Fibroblast of villous mesenchyme (primary cell): Measurements from ENCODE around the gene SHROOM3. TPM values are rescaled to one million over a fixed set of nuclear protein-coding genes. Genes with fewer than 3 reads are reported as not detected.
A peak's percentile ranks its signal among the peaks of the same experiment; 100 is the strongest.

Experiments used
- DNase-seq: peaks from one replicate; pipeline ENCODE4 v3.0.0-alpha.2; 2010; ENCODE audit warnings: low read depth
- H3K4me3 ChIP-seq: 2 replicates; pipeline ENCODE4 v1.5.1; 2011; ENCODE audit warnings: low read depth, mild to moderate bottlenecking, low read length
- total RNA-seq: library from RNA; depleted of rRNA; stranded (reverse); fragments of >200 nt; gene quantifications from 2 replicates; pipeline ENCODE4 v1.2.3, GENCODE V29; 2012
- TF ChIP-seq, protein P1 (sequence below): IDR thresholded peaks from 2 replicates; pipeline ENCODE4 v1.5.1; 2012; ENCODE audit warnings: low read depth, mild to moderate bottlenecking, low read length; ENCODE audit not compliant: insufficient read depth

The SHROOM3 gene
- total RNA-seq, 1 donor, result 27.6 TPM

- no peak for DNase-seq
- no peak overlapping the region for H3K4me3 ChIP-seq
- TF ChIP-seq, protein P1, sequence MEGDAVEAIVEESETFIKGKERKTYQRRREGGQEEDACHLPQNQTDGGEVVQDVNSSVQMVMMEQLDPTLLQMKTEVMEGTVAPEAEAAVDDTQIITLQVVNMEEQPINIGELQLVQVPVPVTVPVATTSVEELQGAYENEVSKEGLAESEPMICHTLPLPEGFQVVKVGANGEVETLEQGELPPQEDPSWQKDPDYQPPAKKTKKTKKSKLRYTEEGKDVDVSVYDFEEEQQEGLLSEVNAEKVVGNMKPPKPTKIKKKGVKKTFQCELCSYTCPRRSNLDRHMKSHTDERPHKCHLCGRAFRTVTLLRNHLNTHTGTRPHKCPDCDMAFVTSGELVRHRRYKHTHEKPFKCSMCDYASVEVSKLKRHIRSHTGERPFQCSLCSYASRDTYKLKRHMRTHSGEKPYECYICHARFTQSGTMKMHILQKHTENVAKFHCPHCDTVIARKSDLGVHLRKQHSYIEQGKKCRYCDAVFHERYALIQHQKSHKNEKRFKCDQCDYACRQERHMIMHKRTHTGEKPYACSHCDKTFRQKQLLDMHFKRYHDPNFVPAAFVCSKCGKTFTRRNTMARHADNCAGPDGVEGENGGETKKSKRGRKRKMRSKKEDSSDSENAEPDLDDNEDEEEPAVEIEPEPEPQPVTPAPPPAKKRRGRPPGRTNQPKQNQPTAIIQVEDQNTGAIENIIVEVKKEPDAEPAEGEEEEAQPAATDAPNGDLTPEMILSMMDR, result no peak
Observed at GRCh38 chr4:76679691-76680090, 244.7 kb downstream of the SHROOM3 start.

GRCh38 chr4:76680952-76681351, 245.9 kb downstream of the SHROOM3 start:
- DNase-seq, result no peak
- TF ChIP-seq, protein P1, result no peak
- no peak overlapping the region for H3K4me3 ChIP-seq

DNA sequence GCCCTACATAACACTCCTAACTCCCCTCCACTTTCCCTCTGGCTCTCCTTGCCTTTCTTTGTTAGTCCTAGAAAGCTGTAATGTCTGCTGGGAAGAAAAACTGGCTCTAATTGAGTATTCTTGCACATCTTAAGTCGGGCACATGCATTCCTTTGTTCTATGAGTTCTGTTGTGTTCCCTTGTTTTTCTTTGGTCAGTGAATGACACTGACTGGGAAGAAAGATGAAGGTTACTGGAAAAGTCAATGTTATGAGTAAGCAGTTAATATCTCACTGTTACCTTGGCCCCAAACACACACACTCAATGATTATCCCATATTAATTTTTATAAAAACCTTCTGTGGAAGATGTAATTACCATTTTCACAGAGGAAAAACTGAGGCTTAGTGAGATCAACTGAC, 247.0 kb downstream of the SHROOM3 start:
- TF ChIP-seq, protein P1, result no peak
- no peak for DNase-seq

DNA sequence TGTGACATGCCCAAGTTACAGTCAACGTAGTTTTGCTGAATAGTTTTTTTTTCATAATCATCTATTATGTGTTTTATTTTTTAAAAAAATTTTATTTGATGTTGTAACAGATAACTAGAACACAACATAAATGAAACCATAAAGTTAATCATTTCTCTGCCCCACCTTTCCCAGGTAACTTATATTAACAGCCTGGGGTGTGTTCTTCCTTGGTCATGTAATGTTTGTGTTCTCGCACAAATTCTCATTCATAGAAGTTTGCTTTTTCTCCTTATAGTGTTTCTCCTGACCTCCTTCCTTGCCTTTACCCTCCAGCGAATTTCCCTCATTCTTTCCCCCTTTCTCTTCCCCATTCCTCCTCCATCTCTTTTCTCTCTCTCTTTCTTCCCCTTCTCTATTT, 248.1 kb downstream of the SHROOM3 start:
- TF ChIP-seq, protein P1, result no peak
- DNase-seq, result no peak

More for the DNA sequence above, 247.0 kb downstream of the SHROOM3 start:
- H3K4me3 ChIP-seq, result no peak overlapping the region

GRCh38 chr4:76687746-76688448, 252.9 kb downstream of the SHROOM3 start:
- no peak for DNase-seq
- H3K4me3 ChIP-seq, result no peak overlapping the region
- TF ChIP-seq, protein P1, result no peak

More for the DNA sequence above, 248.1 kb downstream of the SHROOM3 start:
- H3K4me3 ChIP-seq, result no peak overlapping the region

- peak overlapping the region; percentile 78 for H3K4me3 ChIP-seq
- no peak for DNase-seq
- TF ChIP-seq, protein P1, result no peak
Observed at GRCh38 chr4:76688619-76689144, 253.7 kb downstream of the SHROOM3 start.
